Measurements from ENCODE around the gene SPATC1L. TPM values are rescaled to one million over a fixed set of nuclear protein-coding genes. Genes with fewer than 3 reads are reported as not detected.

SPATC1L gene
- polyA plus RNA-seq, 3 donors = 11.4 to 17.1 (median 15.6) TPM

DNA sequence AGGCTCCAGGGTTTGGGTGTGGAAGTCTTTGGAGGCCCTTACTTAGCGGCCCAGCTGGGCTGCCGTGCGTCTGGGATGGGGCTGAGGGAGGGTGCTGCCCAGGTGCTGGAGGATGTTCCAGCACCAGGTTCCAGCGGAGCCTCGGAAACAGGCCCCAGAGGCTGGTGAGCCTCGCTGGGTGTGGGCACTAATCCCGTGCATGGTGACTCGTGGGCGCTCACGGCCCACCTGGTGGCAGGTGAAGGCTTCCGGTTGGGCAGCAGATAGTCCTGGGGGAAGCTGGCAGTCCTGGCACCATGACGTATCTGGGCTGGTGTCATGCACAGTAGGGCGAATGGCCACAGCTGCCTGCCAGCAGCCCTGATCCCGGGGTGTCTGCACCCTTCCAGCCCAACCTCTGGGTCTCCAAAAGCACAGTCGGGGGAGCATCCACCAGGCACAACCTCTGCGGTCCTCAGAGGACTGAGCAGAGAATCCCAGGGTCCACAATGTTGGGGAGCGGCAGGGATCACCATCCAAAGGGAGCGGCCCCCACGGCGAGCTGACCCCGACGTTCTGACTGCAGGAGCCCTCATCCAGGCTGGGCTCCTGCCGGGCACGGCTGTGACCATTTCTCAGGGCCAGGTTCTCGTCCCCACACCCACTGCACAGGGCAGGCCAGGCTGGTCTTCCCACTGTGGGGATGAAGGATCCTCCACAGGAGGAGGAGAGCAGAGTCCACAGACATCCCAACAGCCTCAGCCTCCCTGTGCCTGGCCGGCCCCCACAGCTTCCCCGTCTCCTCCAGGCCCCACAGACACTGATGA lies 54.2 kb downstream of the SPATC1L start:
- no peak for DNase-seq (ENCODE audit: extremely low read depth in 1 of 11, low read depth in 9 of 11, low spot score in 4 of 11)

DNA sequence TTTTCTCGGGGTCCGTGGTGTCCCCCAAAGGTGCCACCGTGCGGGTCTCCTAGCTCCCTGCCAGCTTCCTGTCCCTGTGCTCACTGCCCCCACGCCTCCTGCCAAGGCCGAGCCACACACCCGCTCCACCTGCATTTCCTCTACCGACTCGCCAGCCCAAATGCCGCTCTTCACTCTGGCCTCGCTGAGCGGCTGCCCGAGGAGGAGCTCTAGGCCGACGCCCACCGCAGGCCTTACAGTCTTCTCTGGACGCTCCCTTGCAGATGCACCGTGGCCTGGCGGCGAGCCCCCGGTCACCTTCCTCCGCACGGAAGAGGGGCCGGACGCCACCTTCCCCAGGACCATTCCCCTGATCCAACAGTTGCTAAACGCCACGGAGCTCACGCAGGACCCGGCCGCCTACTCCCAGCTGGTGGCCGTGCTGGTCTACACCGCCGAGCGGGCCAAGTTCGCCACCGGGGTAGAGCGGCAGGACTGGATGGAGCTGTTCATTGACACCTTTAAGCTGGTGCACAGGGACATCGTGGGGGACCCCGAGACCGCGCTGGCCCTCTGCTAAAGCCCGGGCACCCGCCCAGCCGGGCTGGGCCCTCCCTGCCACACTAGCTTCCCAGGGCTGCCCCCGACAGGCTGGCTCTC lies 55.2 kb downstream of the SPATC1L start:
- no peak for DNase-seq (ENCODE audit: extremely low read depth in 1 of 11, low read depth in 9 of 11, low spot score in 4 of 11)

DNA sequence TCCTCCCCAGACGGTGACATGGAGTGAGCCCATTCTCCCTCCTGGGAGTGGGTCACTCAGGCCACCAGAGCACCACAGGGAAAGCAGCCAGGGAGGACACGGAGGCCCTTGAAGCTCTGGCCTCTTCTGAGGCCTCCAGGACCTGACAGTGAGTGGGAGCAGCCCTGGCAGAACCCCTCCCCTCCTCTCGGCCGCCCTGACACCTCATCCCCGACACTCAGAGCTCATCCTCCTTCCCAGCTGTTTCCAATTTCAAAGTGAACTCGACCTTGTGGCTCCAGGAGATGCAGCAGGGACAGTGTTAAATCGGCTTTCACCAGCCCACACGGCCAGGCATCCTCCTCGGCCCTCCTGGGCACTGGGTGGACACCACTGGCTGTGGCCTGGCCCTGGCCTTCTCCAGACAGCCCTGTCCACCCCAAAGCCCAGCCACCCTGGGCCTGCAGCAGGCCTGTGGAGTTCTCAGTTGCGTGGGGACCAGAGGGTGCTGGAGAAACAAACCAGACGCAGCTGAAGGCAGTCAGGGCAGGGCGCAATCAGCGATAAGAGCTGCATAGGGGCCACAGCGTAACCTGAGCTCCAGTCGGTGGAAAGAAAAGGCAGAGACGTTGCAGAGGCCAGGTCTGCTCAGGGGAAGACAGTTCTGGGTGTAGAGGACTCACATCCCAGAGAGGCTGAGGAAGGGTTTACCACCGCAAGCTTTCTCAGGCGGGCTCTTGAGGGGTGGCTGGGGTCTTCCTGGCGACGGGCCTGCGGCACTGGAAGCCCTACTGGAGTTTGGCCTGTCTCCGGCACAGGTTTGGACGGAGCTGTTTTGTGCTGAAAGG lies 55.9 kb downstream of the SPATC1L start:
- DNase-seq (ENCODE audit: extremely low read depth in 1 of 11, low read depth in 9 of 11, low spot score in 4 of 11) = peak in 2 of 11 donors; percentile 31 to 35

DNA sequence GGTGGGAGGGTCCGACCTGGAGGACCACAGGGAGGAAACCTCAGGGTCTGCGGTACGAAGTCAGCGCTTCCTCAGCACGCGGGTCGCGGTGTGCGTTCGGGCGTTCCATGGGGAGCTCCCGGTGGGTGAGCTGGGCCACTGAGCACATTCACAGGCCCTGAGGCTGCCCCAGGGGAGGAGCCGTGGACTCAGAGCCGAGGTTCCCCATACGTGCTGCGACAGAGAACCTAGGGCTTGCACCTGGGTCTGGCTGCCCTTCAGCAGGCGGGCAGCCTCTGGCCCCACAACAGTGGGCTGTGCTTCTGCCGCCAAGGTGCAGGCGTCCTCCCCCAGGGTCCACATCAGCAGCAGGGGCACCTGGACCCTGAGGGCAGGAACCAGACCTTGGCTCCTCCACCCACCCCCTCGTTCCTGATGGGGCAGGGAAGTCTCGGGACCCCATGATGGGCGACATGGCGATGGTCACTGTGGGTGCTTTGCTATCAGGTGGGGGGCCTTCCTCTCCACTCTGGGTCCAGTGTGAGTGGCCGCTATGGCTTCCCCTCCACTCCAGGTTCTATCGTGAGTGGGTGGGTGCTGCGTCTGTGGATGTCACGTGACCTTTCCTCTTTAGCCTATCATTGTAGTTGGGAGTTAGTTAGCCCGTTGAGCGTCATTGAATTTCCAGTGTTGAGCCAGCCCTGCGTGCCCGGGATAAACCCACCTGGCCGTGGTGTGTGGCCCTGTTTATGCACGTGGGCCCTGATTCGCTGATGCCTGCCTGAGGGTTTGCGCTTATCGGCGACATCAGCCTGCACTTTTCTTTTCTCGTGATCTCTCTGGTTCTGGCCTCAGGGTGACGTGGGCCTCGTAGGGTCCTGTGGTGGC lies 56.8 kb downstream of the SPATC1L start:
- no peak for DNase-seq (ENCODE audit: extremely low read depth in 1 of 11, low read depth in 9 of 11, low spot score in 4 of 11)

DNA sequence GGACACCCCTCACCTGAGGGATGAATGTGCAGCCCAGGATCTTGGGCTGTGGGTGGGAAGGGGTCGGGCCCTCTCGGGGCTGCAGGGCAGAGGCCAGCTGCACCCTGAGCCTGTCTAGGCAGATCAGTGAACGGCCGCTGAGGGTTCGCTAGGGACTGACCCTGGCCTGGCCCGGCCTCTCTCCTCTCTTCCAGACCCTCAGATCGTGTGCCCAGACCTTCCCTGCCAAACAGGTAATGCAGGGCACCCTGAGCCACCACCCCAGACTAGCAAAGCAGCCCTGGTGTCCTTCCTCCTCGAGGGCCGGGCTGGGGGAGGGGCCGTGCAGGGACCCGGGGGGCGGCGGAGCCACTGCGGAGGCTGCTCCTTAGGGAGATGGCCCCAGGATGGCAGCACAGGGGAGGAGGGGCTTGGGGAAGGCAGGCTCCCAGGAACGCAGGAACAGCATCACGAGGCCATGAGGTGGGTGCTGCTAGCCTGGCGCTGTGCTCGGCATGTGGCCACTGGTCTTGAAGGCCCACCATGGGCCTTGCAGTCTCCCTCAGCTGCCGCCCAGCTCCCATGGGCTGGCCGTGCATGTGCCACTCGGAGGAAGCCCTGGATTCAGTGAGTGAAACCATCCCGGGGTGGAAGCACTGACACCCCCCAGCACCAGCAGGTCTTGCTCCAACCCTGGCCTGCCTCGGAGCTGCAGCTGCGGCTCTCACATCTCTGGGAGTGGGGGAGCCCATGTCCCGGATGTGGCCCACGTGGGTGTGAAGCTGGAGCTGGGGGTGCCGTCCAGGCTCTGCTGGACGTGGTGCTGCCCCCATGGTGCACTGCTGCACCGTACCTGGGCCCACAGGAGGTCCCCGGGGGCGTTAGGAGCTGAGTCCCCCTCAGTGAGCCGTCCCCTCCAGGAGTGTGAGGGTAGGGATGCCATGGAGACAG lies 57.7 kb downstream of the SPATC1L start:
- no peak for DNase-seq (ENCODE audit: extremely low read depth in 1 of 11, low read depth in 9 of 11, low spot score in 4 of 11)

DNA sequence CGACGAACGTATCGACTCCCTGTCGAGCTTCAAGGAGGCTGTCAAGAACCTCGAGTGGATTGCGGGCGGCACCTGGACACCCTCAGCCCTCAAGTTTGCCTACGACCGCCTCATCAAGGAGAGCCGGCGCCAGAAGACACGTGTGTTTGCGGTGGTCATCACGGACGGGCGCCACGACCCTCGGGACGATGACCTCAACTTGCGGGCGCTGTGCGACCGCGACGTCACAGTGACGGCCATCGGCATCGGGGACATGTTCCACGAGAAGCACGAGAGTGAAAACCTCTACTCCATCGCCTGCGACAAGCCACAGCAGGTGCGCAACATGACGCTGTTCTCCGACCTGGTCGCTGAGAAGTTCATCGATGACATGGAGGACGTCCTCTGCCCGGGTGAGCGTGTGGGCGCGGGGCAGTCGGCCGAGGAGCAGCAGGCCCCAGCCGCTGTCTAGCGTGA lies 58.4 kb downstream of the SPATC1L start:
- no peak for DNase-seq (ENCODE audit: extremely low read depth in 1 of 11, low read depth in 9 of 11, low spot score in 4 of 11)

DNA sequence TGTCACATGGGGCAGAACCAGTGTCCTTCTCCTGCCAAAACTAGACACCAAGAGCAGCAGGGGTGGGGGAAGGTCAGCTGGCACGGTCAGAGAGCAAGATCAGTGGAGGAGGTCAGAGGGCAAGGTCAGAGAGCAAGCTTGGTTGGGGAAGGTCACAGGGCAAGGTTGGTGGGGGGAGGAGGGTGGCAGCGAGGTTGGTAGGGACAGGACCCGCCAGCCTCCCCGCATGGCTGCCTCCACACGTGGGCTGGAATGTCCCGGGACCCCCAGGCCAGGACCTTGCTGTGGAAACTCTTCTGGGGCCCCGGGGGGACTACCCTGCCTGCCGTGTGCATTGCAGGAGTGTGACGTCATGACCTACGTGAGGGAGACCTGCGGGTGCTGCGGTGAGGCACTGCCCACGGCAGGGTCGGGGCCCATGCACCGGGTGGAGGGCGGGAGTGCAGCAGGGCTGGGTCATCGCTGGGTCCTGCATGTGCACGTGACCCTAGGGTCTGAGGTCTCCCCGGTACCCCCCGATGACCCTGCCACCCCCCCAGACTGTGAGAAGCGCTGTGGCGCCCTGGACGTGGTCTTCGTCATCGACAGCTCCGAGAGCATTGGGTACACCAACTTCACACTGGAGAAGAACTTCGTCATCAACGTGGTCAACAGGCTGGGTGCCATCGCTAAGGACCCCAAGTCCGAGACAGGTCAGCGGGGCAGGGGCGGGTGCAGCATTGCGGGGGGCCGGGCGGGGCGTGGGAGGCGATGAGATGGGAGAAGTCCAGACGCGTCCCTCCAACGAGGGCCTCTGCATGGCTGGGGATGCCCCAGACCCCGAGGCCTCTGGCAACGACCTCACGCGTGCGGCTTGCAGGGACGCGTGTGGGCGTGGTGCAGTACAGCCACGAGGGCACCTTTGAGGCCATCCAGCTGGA lies 59.1 kb downstream of the SPATC1L start:
- no peak for DNase-seq (ENCODE audit: extremely low read depth in 1 of 11, low read depth in 9 of 11, low spot score in 4 of 11)

DNA sequence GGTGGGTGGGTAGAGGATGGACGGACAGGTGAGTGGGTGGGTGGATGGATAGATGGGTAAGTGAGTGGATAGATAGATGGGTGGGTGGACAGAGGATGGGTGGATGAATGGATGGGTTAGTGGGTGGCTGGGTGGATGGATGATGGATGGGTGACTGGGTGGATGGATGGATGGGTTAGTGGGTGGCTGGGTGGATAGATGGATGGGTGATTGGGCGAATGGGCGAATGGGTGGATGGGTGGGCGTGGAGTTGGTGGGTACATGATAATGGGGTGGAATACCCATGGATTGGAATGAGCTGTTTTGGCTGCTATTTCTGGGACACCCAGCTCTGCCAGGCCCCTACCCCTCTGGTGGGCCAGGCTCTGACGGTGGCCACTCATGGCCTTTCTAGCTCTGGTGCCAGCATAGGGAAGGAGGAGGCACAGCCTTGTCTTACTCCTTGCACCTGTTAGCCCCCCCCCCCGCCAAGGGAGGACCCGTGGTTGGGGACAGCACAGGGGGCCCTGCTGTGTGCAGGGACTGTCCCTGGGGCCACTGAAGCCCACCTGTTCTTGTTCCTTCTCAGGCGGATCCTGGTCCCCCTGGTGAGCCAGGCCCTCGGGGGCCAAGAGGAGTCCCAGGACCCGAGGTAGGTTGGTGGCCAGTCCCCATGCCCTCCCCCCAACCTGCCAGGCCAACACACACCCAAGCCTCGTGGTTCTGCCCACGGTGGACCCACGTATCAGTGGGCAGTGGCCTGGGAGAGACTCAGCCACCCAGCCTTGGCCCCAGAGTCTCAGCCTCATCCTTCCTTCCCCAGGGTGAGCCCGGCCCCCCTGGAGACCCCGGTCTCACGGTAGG lies 60.0 kb downstream of the SPATC1L start:
- DNase-seq (ENCODE audit: extremely low read depth in 1 of 11, low read depth in 9 of 11, low spot score in 4 of 11) = no peak

DNA sequence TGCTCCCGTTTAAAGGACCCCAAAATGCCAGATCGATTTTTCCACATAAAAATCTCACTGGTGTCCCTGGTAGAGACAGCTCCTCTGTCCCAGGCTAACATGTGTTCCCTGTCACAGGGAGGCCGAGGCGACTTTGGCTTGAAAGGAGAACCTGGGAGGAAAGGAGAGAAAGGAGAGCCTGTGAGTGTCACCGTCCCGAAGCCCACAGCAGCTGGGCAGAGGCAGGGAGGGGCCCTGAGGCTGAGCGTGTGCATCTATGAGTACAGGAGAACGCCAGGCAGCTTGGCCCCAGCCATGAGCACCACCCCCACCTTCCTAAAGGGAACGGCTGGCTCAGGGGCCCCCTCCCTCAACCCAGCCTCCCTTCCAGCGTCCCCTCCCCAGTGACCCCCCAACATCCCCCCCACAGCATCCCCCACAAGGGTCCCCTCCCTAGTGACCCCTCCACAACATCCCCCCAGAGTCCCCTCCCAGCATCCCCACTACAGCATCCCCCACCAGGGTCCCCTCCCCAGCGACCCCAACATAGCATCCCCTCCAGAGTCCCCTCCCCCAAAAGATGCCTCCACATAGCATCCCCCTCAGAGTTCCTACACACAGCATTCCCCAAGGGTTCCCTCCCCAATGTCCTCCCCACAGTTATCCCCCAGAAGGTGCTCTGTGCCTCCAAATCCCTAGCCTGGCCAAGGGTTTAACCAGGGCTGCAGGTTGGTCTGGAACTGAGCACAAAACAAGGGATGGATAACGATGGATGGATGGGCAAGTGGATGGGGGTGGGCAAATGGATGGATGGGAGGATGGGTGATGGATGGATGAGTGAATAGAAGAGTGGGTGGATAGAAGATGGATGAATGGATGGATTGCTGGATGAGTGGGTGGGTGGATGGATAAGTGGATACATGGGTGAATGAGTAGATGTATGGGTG lies 61.2 kb downstream of the SPATC1L start:
- no peak for DNase-seq (ENCODE audit: extremely low read depth in 1 of 11, low read depth in 9 of 11, low spot score in 4 of 11)

DNA sequence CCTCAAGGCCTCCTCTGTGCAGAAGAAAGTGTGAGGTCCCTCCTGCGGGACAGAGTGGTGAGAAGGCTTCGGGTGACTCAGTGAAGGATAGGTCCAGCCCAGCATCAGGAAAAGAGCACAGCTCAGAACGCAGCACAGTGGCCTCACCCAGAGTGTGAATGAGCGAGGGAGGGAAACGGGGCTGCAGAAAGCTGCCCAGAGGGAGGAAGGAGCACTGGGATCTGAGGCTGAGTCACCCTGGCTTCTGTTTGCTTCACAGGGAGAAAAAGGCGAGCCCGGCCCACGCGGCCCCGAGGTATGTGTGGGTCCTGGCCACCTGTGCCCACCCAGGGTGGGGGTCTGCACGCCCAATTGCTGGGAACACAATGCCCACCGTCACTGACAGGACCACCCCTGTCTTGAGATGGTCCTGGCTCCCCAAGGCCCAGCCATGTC lies 62.0 kb downstream of the SPATC1L start:
- DNase-seq (ENCODE audit: extremely low read depth in 1 of 11, low read depth in 9 of 11, low spot score in 4 of 11) = no peak

DNA sequence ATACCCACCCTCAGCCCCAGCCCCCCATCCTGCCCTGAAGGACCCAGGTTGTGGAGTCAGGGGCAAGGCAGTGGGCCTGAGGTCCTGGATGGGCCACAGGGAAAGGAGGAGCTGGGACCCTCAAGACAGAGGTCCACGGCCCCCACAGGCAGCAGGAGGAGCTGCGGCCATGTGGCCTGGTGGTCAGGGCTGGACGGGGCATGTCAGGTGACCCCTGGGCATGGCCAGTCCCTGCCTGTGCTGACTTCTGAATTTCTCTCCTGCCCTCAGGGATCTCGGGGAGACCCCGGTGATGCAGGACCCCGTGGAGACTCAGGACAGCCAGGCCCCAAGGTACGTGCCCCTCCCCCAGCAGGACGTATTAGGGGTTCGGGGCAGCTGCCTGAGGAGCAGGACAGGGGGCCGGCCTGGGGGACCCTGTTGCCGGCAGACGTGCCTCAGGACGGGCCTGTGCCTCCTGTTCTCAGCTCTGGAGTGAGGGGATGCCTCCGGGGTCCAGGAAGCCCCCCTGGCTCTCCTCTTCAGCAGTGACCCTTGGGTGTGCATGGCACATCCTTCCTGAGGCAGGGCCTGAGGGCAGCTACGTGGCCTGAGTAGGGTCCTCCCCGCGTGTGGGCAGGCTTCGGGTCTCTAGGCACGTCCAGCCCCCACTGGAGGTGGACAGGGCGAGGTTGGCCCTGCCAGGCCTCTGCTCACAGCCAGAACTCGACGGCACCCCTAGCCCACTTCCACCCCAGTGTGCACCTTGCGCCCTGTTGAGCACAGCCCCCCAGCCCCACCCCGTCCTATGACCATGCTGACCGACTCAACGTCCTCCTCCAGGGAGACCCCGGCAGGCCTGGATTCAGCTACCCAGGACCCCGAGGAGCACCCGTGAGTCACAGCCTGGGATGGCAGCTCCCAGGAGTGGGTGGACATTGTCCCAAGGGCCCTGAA lies 62.7 kb downstream of the SPATC1L start:
- DNase-seq (ENCODE audit: extremely low read depth in 1 of 11, low read depth in 9 of 11, low spot score in 4 of 11) = no peak

DNA sequence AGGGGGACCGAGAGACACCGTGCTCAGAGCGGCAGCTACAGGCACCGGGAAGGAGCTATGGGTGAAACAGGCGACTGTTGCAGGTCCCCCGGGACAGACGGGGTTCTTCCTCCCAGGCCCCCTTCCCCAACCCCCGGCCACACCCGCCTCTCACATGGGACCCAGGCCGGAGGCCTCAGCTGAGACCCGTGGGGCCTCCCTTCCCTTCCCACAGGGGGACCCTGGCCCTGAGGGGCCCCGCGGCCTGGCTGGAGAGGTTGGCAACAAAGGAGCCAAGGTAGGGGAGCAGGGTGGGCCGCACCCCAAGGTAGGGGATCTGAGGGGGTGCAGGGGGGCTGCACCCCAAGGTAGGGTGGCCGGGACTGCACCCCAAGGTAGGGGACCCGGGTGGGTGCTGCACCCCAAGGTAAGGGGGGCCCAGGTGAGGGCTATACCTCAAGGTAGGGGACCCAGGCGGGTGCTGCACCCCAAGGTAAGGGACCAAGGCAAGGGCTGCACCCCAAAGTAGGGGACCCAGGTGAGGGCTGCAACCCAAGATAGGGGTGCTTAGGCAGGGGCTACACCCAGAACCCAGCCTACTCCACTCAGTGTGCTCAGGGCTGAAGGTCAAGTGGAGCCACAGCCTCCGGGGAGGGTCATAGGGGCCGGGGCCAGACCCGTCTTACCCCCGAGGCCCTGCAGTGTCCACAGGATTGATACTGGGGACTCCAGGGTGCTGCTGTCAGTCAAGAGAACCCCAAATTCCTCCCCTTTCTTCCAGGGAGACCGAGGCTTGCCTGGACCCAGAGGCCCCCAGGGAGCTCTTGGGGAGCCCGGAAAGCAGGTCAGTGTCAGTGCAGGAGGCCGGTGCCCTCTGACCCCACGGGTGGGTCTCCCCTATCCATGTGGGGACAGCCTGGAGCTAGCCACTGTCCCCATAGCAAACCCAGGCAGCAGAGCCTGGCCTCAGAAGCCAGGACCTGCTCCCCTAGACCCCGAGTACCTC lies 63.7 kb downstream of the SPATC1L start:
- no peak for DNase-seq (ENCODE audit: extremely low read depth in 1 of 11, low read depth in 9 of 11, low spot score in 4 of 11)
